Left lung (tissue), 10 donors: ENCODE measurements around the gene PMEPA1. TPM values are rescaled to one million over a fixed set of nuclear protein-coding genes. Genes with fewer than 3 reads are reported as not detected.

ENCODE experiments used
- ATAC-seq: fragments of 200-7000 bp; cut with Tn5 transposase; one replicate; pipeline ENCODE4 v1.9.1; 2020; ENCODE audit warnings: moderate library complexity
- DNase-seq, 4 donors: peaks; one replicate each; pipeline ENCODE4 v3.0.0-alpha.2; 2013 to 2020
- H3K27ac ChIP-seq, 2 donors: fragments of 200-600 bp; sonication (generic) in 1 of 2; one replicate each; pipeline versions ENCODE4 v1.5.0 to v1.8.0; 2020 to 2021
- H3K27me3 ChIP-seq, 2 donors: fragments of 200-600 bp; sonication (generic) in 1 of 2; one replicate each; pipeline versions ENCODE4 v1.5.0 to v1.8.0; 2020 to 2021
- H3K36me3 ChIP-seq, 2 donors: fragments of 200-600 bp; sonication (generic) in 1 of 2; one replicate each; pipeline versions ENCODE4 v1.5.0 to v1.8.0; 2020 to 2021
- H3K4me1 ChIP-seq, 2 donors: fragments of 200-600 bp; one replicate each; pipeline ENCODE4 v1.8.0; 2021
- H3K4me3 ChIP-seq, 2 donors: fragments of 200-600 bp; sonication (generic) in 1 of 2; one replicate each; pipeline versions ENCODE4 v1.5.0 to v1.8.0; 2020 to 2021; ENCODE audit warnings: mild to moderate bottlenecking in 1 of 2
- H3K9me3 ChIP-seq, 2 donors: fragments of 200-600 bp; sonication (generic) in 1 of 2; one replicate each; pipeline versions ENCODE4 v1.5.0 to v1.8.0; 2020 to 2021
- CTCF ChIP-seq, 2 donors: fragments of 200-600 bp; sonication (generic) in 1 of 2; IDR thresholded peaks; one replicate each; pipeline versions ENCODE4 v1.5.0 to v1.8.0; 2021; ENCODE audit warnings: antibody characterized with exemption in 2 of 2
- intact Hi-C, 2 donors: fragments of 100-400 bp; cut with DNase I; formaldehyde crosslinking; loops; one replicate each; pipeline versions ENCODE4 v1.11.2 to v1.14.2; 2022
- polyA plus RNA-seq, 6 donors: library from polyadenylated mRNA; unstranded; fragments of 120-200 nt; gene quantifications; one replicate each; pipeline ENCODE4 v1.2.1, GENCODE V29; 2013; ENCODE audit not compliant: insufficient read length in 6 of 6
- total RNA-seq, 2 donors: library from RNA; stranded (reverse); fragmentation: NEBNext Ultra II Directional; extraction: Animal tissue kit (Norgen Biotek cat#: 25700); gene quantifications; one replicate each; pipeline ENCODE4 v1.2.1, GENCODE V29; 2021
- donor health status: DM: no; HTN: yes; CAD: no.
- donor health status: DM: no; HTN: no; CAD: no.

Gene PMEPA1
- total and polyA plus RNA-seq, 8 donors, result 19.4 to 109 (median 26.2) TPM

GRCh38 chr20:57672953-57673575, 36.8 kb downstream of the PMEPA1 start:
- H3K4me1 ChIP-seq, result peaks cover 17 to 31% of the 10 kb centered on the region in 2 donors
- no peak for DNase-seq

DNA sequence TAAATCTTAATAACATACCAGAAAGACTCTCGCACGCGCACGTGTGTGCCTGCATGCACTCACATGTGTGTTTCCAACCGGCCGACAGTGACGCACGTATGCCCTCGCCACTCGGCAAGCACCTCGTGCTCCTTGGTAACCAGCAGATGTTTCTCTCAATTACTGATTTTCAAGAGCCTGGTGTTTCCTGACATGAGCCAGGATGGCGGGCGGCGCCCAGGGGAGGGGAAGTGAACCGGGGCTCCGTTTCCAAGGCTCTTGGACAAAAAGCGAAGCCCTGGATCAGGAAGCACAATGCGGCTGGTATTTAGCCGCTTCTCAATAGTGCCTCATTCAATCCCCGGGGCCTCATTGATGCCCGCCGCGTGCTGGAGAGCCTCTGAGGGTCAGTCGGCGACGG, 37.7 kb downstream of the PMEPA1 start:
- TF ChIP-seq CTCF (IDR thresholded peaks at IDR 0.05), result no peak
- Histone ChIP-seq H3K9me3 (no peaks in the 10 kb centered on the region), H3K4me3 (no peak overlapping the region), H3K27me3 (peaks cover 0 to 9% of the 10 kb centered on the region in 2 donors), H3K36me3 (no peaks in the 10 kb centered on the region), H3K4me1 (peaks cover 17 to 31% of the 10 kb centered on the region in 2 donors), H3K27ac (peak overlapping the region in 1 of 2 donors; percentile 23)
- ATAC-seq, result peak; percentile 64
- DNase-seq, result peak; percentile 71 to 88 (median 78)
- intact Hi-C loops, result no loop called here

More at GRCh38 chr20:57672953-57673575, 36.8 kb downstream of the PMEPA1 start:
- ATAC-seq, result no peak
- Histone ChIP-seq H3K4me3 (no peak overlapping the region), H3K36me3 (no peaks in the 10 kb centered on the region), H3K9me3 (no peaks in the 10 kb centered on the region), H3K27me3 (peaks cover 0 to 9% of the 10 kb centered on the region in 2 donors), H3K27ac (no peak overlapping the region)
- intact Hi-C loops, result no loop called here
- no peak for TF ChIP-seq CTCF (IDR thresholded peaks at IDR 0.05)

DNA sequence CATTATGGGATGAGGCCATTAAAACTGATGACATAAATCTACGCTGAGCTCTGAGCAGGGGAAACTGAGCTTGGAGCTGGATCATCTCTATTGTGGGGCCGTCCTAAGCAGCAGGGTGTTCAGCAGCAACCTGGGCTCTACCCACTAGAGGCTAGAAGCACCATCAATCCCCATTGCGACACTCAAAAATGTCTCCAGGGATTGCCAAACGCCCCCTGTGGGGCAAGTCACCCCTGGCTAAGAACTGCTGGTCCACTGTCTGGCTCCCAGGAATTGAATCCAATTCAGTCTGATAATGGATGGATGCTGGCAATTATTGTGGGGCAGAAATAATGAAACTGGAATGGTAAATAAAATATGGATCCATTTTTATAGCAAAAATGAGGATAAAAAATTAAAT, 38.2 kb downstream of the PMEPA1 start:
- no peaks in the 10 kb centered on the region for H3K9me3 ChIP-seq
- ATAC-seq (no peak), DNase-seq (no peak)
- H3K4me1 ChIP-seq, result peaks cover 17 to 26% of the 10 kb centered on the region in 2 donors
- peaks cover 0 to 2% of the 10 kb centered on the region in 2 donors for H3K36me3 ChIP-seq
- no peak overlapping the region for H3K27ac ChIP-seq
- no peak for TF ChIP-seq CTCF (IDR thresholded peaks at IDR 0.05)
- intact Hi-C loops, result no loop called here
- H3K4me3 ChIP-seq, result no peak overlapping the region
- peaks cover 0 to 9% of the 10 kb centered on the region in 2 donors for H3K27me3 ChIP-seq

DNA sequence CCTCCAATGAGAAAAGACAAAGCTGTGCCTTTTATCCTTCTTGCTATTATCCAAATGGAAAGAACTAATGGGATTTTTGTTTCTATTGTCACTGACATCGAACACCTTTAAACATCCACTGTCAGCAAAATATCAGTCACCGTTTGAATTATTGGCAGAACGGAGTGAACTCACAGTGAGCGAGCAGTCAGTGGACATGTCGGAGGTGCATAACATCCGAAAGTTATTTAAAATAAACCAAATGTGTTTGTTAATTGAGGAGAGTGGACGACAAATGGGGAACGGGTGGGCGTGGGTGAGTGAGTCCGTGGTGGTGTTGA, 38.8 kb downstream of the PMEPA1 start:
- no peak for TF ChIP-seq CTCF (IDR thresholded peaks at IDR 0.05)
- no peaks in the 10 kb centered on the region for H3K9me3 ChIP-seq
- no peak overlapping the region for H3K27ac ChIP-seq
- peaks cover 0 to 5% of the 10 kb centered on the region in 2 donors for H3K36me3 ChIP-seq
- DNase-seq (no peak), ATAC-seq (no peak)
- no peak overlapping the region for H3K4me3 ChIP-seq
- H3K27me3 ChIP-seq, result peaks cover 0 to 9% of the 10 kb centered on the region in 2 donors
- intact Hi-C loops, result no loop called here
- H3K4me1 ChIP-seq, result peaks cover 14 to 22% of the 10 kb centered on the region in 2 donors

- no peak for ATAC-seq
- peaks cover 0 to 9% of the 10 kb centered on the region in 2 donors for H3K27me3 ChIP-seq
- intact Hi-C loops, result no loop called here
Measured at GRCh38 chr20:57670288-57671071, 39.3 kb downstream of the PMEPA1 start.

More at GRCh38 chr20:57670288-57671071, 39.3 kb downstream of the PMEPA1 start:
- Histone ChIP-seq H3K36me3 (peaks cover 0 to 5% of the 10 kb centered on the region in 2 donors), H3K4me1 (peaks cover 14 to 22% of the 10 kb centered on the region in 2 donors), H3K9me3 (no peaks in the 10 kb centered on the region), H3K27ac (no peak overlapping the region), H3K4me3 (no peak overlapping the region)
- DNase-seq, result no peak
- TF ChIP-seq CTCF (IDR thresholded peaks at IDR 0.05), result no peak
